Smooth muscle cell (in vitro differentiated cells): ENCODE results near the gene SPAG6. TPM values are rescaled to one million over a fixed set of nuclear protein-coding genes. Genes with fewer than 3 reads are reported as not detected.

Experiments used
- DNase-seq: peaks from one replicate; lab custom pipeline; 2025; ENCODE audit not compliant: unreplicated experiment; lab: John Stamatoyannopoulos, UW
- H2AFZ ChIP-seq: fragments of 200-600 bp; sonication (generic); 2 replicates; pipeline ENCODE4 v1.6.0; 2016; ENCODE audit warnings: antibody characterized with exemption, low read depth, mild to moderate bottlenecking
- H3F3A ChIP-seq: fragments of 200-600 bp; sonication (generic); 2 replicates; pipeline ENCODE4 v1.6.0; 2017; ENCODE audit warnings: antibody characterized with exemption, low read depth
- H3K27ac ChIP-seq: fragments of 200-600 bp; sonication (generic); 2 replicates; pipeline ENCODE4 v1.5.1; 2016; ENCODE audit warnings: low read depth, mild to moderate bottlenecking
- H3K27me3 ChIP-seq: fragments of 200-600 bp; sonication (generic); 2 replicates; pipeline ENCODE4 v1.6.1; 2016; ENCODE audit warnings: low read depth, mild to moderate bottlenecking
- H3K36me3 ChIP-seq: fragments of 200-600 bp; sonication (generic); 2 replicates; pipeline ENCODE4 v1.5.1; 2016; ENCODE audit warnings: low read depth
- H3K4me1 ChIP-seq: fragments of 200-600 bp; sonication (generic); 2 replicates; pipeline ENCODE4 v1.5.1; 2016; ENCODE audit warnings: low read depth
- H3K4me2 ChIP-seq: fragments of 200-600 bp; sonication (generic); 2 replicates; pipeline ENCODE4 v1.6.0; 2016; ENCODE audit warnings: mild to moderate bottlenecking
- H3K4me3 ChIP-seq: fragments of 200-600 bp; sonication (generic); 2 replicates; pipeline ENCODE4 v1.5.1; 2016; ENCODE audit warnings: mild to moderate bottlenecking
- H3K79me2 ChIP-seq: fragments of 200-600 bp; sonication (generic); 2 replicates; pipeline ENCODE4 v1.6.0; 2016; ENCODE audit warnings: low read depth, mild to moderate bottlenecking
- H3K9ac ChIP-seq: fragments of 200-600 bp; sonication (generic); 2 replicates; pipeline ENCODE4 v1.6.0; 2016; ENCODE audit warnings: low read depth
- H3K9me3 ChIP-seq: fragments of 200-600 bp; sonication (generic); replicated peaks from 2 replicates; pipeline ENCODE4 v1.5.1; 2016; ENCODE audit warnings: low read depth
- H4K20me1 ChIP-seq: fragments of 200-600 bp; sonication (generic); 2 replicates; pipeline ENCODE4 v1.6.0; 2016; ENCODE audit warnings: low read depth
- WGBS: methylation state at CpG from one replicate; pipeline ENCODE4 v1.1.7; 2016; ENCODE audit warnings: low lambda C conversion rate; 5-methylcytosine and 5-hydroxymethylcytosine counted together
- polyA plus RNA-seq: library from polyadenylated mRNA; unstranded; fragments of >200 nt; fragmentation: Nextera tagmentation; extraction: Ambion mirVana; gene quantifications from 2 replicates; pipeline ENCODE4 v1.2.1, GENCODE V29; 2016
- total RNA-seq: library from RNA; depleted of rRNA; stranded (reverse); fragments of >200 nt; gene quantifications from 2 replicates; pipeline ENCODE4 v1.2.3, GENCODE V29; 2014
- TF ChIP-seq, protein P1 (sequence below): fragments of 200-600 bp; sonication (generic); IDR thresholded peaks from 2 replicates; pipeline ENCODE4 v1.5.1; 2017; ENCODE audit warnings: borderline replicate concordance, mild to moderate bottlenecking, antibody characterized with exemption; ENCODE audit not compliant: insufficient read depth, poor library complexity, severe bottlenecking

SPAG6 gene
- total and polyA plus RNA-seq, 2 experiments from 2014 or later, result 0.61 TPM; not detected in 1

DNA sequence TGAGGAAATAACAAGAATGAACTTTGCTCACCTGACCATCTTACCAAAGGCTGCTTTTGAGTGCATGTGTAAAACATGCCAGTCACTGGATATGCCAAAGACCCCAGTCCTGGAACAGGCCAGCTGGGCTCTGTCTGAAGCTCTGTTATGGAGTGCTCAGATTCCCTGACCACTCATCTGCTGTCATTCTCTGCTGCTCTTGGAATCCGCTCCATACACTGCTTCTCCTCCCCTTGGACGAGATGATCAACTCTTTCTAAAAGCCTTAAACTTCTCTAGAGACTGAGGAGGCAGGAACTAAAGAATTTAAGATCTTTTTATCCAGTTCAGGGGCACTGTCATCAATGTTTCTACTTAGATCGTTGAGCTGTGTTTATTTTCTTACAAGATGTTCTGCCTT is 100.2 kb downstream of the SPAG6 start:
- no peaks in the 10 kb centered on the region for H3F3A ChIP-seq
- H3K4me3 ChIP-seq, result no peak overlapping the region
- peak overlapping the region; percentile 94 for H2AFZ ChIP-seq
- TF ChIP-seq, protein P1, sequence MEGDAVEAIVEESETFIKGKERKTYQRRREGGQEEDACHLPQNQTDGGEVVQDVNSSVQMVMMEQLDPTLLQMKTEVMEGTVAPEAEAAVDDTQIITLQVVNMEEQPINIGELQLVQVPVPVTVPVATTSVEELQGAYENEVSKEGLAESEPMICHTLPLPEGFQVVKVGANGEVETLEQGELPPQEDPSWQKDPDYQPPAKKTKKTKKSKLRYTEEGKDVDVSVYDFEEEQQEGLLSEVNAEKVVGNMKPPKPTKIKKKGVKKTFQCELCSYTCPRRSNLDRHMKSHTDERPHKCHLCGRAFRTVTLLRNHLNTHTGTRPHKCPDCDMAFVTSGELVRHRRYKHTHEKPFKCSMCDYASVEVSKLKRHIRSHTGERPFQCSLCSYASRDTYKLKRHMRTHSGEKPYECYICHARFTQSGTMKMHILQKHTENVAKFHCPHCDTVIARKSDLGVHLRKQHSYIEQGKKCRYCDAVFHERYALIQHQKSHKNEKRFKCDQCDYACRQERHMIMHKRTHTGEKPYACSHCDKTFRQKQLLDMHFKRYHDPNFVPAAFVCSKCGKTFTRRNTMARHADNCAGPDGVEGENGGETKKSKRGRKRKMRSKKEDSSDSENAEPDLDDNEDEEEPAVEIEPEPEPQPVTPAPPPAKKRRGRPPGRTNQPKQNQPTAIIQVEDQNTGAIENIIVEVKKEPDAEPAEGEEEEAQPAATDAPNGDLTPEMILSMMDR, result no peak
- DNase-seq, result no peak
- H3K4me1 ChIP-seq, result no peaks in the 10 kb centered on the region
- no peaks in the 10 kb centered on the region for H3K79me2 ChIP-seq
- H3K9ac ChIP-seq, result no peak overlapping the region
- H3K27me3 ChIP-seq, result peaks cover 7% of the 10 kb centered on the region
- no peaks in the 10 kb centered on the region for H3K9me3 ChIP-seq
- no peak overlapping the region for H3K27ac ChIP-seq
- H3K36me3 ChIP-seq, result no peaks in the 10 kb centered on the region
- H3K4me2 ChIP-seq, result peak overlapping the region; percentile 66
- WGBS, result 29% methylated on average over 3 of the region's 3 CpGs
- H4K20me1 ChIP-seq, result no peaks in the 10 kb centered on the region

DNA sequence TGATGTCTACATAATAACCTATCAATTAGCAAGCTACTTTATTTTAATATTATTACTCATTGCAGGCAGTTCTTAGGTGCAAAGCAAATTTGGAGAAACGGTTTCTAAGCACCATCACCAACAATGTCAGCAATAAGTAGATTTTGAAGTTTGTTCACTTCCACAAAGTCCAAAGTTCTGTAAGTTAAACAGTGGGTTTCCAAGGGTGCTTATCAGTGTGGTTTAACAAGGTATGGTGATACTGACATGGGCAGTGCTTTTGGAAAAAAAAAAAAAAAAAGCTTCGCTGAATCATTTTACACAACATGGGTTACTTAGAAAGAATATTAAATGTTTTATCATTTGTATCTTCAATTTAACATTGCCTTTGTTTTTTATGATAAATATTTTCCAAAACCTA is 101.8 kb downstream of the SPAG6 start:
- H3K9ac ChIP-seq, result no peak overlapping the region
- no peaks in the 10 kb centered on the region for H3K79me2 ChIP-seq
- TF ChIP-seq, protein P1, result no peak
- no peak overlapping the region for H3K4me3 ChIP-seq
- 95% methylated on average over 2 of the region's 2 CpGs for WGBS
- H2AFZ ChIP-seq, result no peak overlapping the region
- H3K27me3 ChIP-seq, result peaks cover 7% of the 10 kb centered on the region
- no peaks in the 10 kb centered on the region for H3K9me3 ChIP-seq
- no peaks in the 10 kb centered on the region for H4K20me1 ChIP-seq
- no peaks in the 10 kb centered on the region for H3K36me3 ChIP-seq
- no peak overlapping the region for H3K27ac ChIP-seq
- H3K4me2 ChIP-seq, result no peak overlapping the region
- H3K4me1 ChIP-seq, result no peaks in the 10 kb centered on the region
- DNase-seq, result no peak
- no peaks in the 10 kb centered on the region for H3F3A ChIP-seq

DNA sequence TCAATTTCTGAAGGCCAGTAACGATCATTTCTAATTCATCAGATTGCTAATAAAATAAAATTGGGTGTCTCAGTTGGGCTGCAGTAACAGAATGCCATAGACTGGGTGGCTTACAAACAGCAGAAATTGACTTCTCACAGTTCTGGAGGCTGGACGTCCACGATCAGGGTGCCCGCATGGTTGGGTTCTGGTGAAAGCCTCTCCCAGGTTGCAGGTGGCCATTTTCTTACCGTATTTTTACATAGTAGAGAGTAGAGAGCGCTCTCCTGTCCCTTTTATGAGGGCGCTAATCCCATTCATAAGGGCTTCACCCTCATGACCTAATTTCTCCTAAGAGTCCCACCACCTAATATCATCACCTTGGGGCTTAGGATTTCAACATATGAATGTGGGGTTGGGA is 106.0 kb downstream of the SPAG6 start:
- no peak overlapping the region for H2AFZ ChIP-seq
- H3K27me3 ChIP-seq, result peaks cover 7% of the 10 kb centered on the region
- no peaks in the 10 kb centered on the region for H3K9me3 ChIP-seq
- H3K4me1 ChIP-seq, result no peaks in the 10 kb centered on the region
- DNase-seq, result no peak
- TF ChIP-seq, protein P1, result no peak
- 95% methylated on average over 7 of the region's 7 CpGs for WGBS
- H3F3A ChIP-seq, result no peaks in the 10 kb centered on the region
- H3K27ac ChIP-seq, result no peak overlapping the region
- no peaks in the 10 kb centered on the region for H3K79me2 ChIP-seq
- no peaks in the 10 kb centered on the region for H3K36me3 ChIP-seq
- H4K20me1 ChIP-seq, result no peaks in the 10 kb centered on the region
- no peak overlapping the region for H3K4me3 ChIP-seq
- H3K4me2 ChIP-seq, result no peak overlapping the region
- no peak overlapping the region for H3K9ac ChIP-seq

DNA sequence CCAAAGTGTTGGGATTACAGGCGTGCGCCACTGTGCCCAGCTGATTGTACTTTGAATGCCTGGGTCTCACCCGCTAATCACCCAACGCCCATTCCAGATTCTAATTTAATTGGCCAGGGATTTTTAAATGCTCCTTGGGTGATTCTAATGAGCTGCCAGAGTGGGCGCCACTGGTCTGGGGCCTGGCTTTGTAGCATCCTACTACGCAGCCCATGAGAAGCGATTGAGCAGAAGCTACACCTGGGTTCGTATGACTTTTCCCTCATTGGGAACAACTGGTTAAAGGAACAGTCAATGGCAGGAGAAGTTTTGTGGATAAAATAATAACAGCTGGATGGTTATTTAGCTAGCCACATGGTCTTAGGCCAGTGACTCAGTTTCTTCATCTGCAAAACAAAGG is 108.0 kb downstream of the SPAG6 start:
- H3K4me1 ChIP-seq, result no peaks in the 10 kb centered on the region
- H3F3A ChIP-seq, result no peaks in the 10 kb centered on the region
- no peaks in the 10 kb centered on the region for H3K79me2 ChIP-seq
- WGBS, result 97% methylated on average over 8 of the region's 8 CpGs
- no peaks in the 10 kb centered on the region for H4K20me1 ChIP-seq
- H2AFZ ChIP-seq, result no peak overlapping the region
- H3K4me2 ChIP-seq, result no peak overlapping the region
- no peak overlapping the region for H3K27ac ChIP-seq
- H3K9me3 ChIP-seq, result no peaks in the 10 kb centered on the region
- H3K9ac ChIP-seq, result no peak overlapping the region
- TF ChIP-seq, protein P1, result no peak
- H3K27me3 ChIP-seq, result peaks cover 2% of the 10 kb centered on the region
- no peaks in the 10 kb centered on the region for H3K36me3 ChIP-seq
- H3K4me3 ChIP-seq, result no peak overlapping the region
- DNase-seq, result no peak
